ENCODE data around the gene UGGT1. TPM values are rescaled to one million over a fixed set of nuclear protein-coding genes. Genes with fewer than 3 reads are reported as not detected.

UGGT1 gene
- total and polyA plus RNA-seq, 12 donors, result 6.5 to 44.0 (median 28.4) TPM

GRCh38 chr2:128092656-128093055 is 1.7 kb downstream of the UGGT1 start:
- Histone ChIP-seq H3K9me3 (no peaks in the 10 kb centered on the region), H3K27me3 (no peaks in the 10 kb centered on the region), H3K27ac (no peak overlapping the region), H3K4me3 (peak overlapping the region in 1 of 10 donors; percentile 95), H3K36me3 (peaks cover 0 to 21% (median 3%) of the 10 kb centered on the region in 9 donors), H3K4me1 (peaks cover 0 to 39% (median 25%) of the 10 kb centered on the region in 9 donors)
- no peak for DNase-seq
- ATAC-seq, result no peak
- intact Hi-C loops (cut with DNase I), result loop anchor here in 7 of 10 donors (5.0 to 10.0 kb wide), 3 partner anchors 65 to 210 kb away; partner anchors contain the start of genes SAP130 (in 5 of the 7) and AMMECR1L (in 1 of the 7)
- WGBS, 2 donors, result 60 to 85% methylated on average over 3 of the region's 3 CpGs
- no peak for TF ChIP-seq CTCF (IDR thresholded peaks at IDR 0.05)

- intact Hi-C loops (cut with DNase I), result loop anchor here in 7 of 10 donors (5.0 to 10.0 kb wide), 3 partner anchors 66 to 211 kb away; partner anchors contain the start of genes SAP130 (in 5 of the 7) and AMMECR1L (in 1 of the 7)
- WGBS, 2 donors, result 79 to 81% methylated on average over 5 of the region's 5 CpGs
- no peak for TF ChIP-seq CTCF (IDR thresholded peaks at IDR 0.05)
- H3K4me1 ChIP-seq, result peaks cover 0 to 39% (median 25%) of the 10 kb centered on the region in 9 donors
- no peak for ATAC-seq
- peaks cover 0 to 32% (median 6%) of the 10 kb centered on the region in 9 donors for H3K36me3 ChIP-seq
- no peak overlapping the region for H3K27ac ChIP-seq
- no peaks in the 10 kb centered on the region for H3K9me3 ChIP-seq
- H3K27me3 ChIP-seq, result no peaks in the 10 kb centered on the region
- DNase-seq, result no peak
- H3K4me3 ChIP-seq, result no peak overlapping the region
These were observed 2.8 kb downstream of the UGGT1 start for GRCh38 chr2:128093762-128094161.

GRCh38 chr2:128095201-128095600 is 4.2 kb downstream of the UGGT1 start:
- ATAC-seq (no peak), DNase-seq (no peak)
- H3K27ac ChIP-seq, result no peak overlapping the region
- intact Hi-C loops (cut with DNase I), result loop anchor here in 1 of 10 donors (10.0 kb wide), 1 partner anchor 210 kb away; the partner anchor contains the start of gene AMMECR1L
- no peaks in the 10 kb centered on the region for H3K27me3 ChIP-seq
- H3K36me3 ChIP-seq, result peaks cover 0 to 46% (median 6%) of the 10 kb centered on the region in 9 donors
- TF ChIP-seq CTCF (IDR thresholded peaks at IDR 0.05), result no peak
- H3K4me3 ChIP-seq, result no peak overlapping the region
- 49 to 54% methylated on average over 3 of the region's 3 CpGs for WGBS, 2 donors
- no peaks in the 10 kb centered on the region for H3K9me3 ChIP-seq
- peaks cover 0 to 35% (median 19%) of the 10 kb centered on the region in 9 donors for H3K4me1 ChIP-seq

GRCh38 chr2:128103407-128103806 is 12.4 kb downstream of the UGGT1 start:
- Histone ChIP-seq H3K4me1 (peaks cover 0 to 11% (median 4%) of the 10 kb centered on the region in 9 donors), H3K9me3 (no peaks in the 10 kb centered on the region), H3K4me3 (no peak overlapping the region), H3K27ac (no peak overlapping the region), H3K36me3 (peaks cover 0 to 95% (median 8%) of the 10 kb centered on the region in 9 donors), H3K27me3 (no peaks in the 10 kb centered on the region)
- ATAC-seq (no peak), DNase-seq (no peak)
- TF ChIP-seq CTCF (IDR thresholded peaks at IDR 0.05), result no peak
- whole genome bisulfite sequencing, 2 donors, result 83 to 85% methylated on average over 1 of the region's 1 CpG
- intact Hi-C loops (cut with DNase I), result no loop called here

All from heart right ventricle (tissue), 16 donors.